GM06990 (cell line): ENCODE measurements around the gene TNC.

Experiments
- DNase-seq: peaks from one replicate; pipeline ENCODE4 v3.0.0-alpha.2; 2011; ENCODE audit not compliant: insufficient read length; ENCODE audit errors: extremely low read depth
- H3K27me3 ChIP-seq: replicated peaks from 2 replicates; pipeline ENCODE4 v1.6.0; 2011; ENCODE audit warnings: low read length; ENCODE audit not compliant: control insufficient read depth, insufficient read depth
- H3K36me3 ChIP-seq: 2 replicates; pipeline ENCODE4 v1.5.1; 2011; ENCODE audit warnings: low read length; ENCODE audit not compliant: control insufficient read depth, insufficient read depth
- H3K4me3 ChIP-seq: replicated peaks from 2 replicates; pipeline ENCODE4 v1.5.1; 2011; ENCODE audit warnings: low read depth, mild to moderate bottlenecking, control low read depth, low read length
- CTCF ChIP-seq: IDR thresholded peaks from 2 replicates; pipeline ENCODE4 v1.5.1; 2011; ENCODE audit warnings: low read length, control low read depth, mild to moderate bottlenecking, inconsistent platforms; ENCODE audit not compliant: insufficient read depth, poor library complexity, severe bottlenecking

TNC gene

GRCh38 chr9:115022760-115023434 lies 95.1 kb downstream of the TNC start:
- no peak overlapping the region for H3K4me3 ChIP-seq
- no peaks in the 10 kb centered on the region; the same call in 1 of the 2 replicates for H3K27me3 ChIP-seq
- TF ChIP-seq CTCF: no peak
- DNase-seq: no peak
- H3K36me3 ChIP-seq: no peaks in the 10 kb centered on the region

- DNase-seq: no peak
Observed at GRCh38 chr9:115018547-115019435, 99.2 kb downstream of the TNC start.

GRCh38 chr9:115016344-115016743 lies 101.6 kb downstream of the TNC start:
- no peak for TF ChIP-seq CTCF
- Histone ChIP-seq H3K4me3 (no peak overlapping the region), H3K36me3 (no peaks in the 10 kb centered on the region), H3K27me3 (peaks cover 1% of the 10 kb centered on the region)
- DNase-seq: no peak

More at GRCh38 chr9:115018547-115019435, 99.2 kb downstream of the TNC start:
- no peak for TF ChIP-seq CTCF
- H3K27me3 ChIP-seq: no peaks in the 10 kb centered on the region; the same call in 1 of the 2 replicates
- H3K4me3 ChIP-seq: no peak overlapping the region
- H3K36me3 ChIP-seq: no peaks in the 10 kb centered on the region

GRCh38 chr9:115015018-115015635 lies 102.8 kb downstream of the TNC start:
- no peak overlapping the region for H3K4me3 ChIP-seq
- no peak for DNase-seq
- no peaks in the 10 kb centered on the region for H3K36me3 ChIP-seq
- peaks cover 1% of the 10 kb centered on the region for H3K27me3 ChIP-seq
- peak; percentile 68 for TF ChIP-seq CTCF

- no peaks in the 10 kb centered on the region for H3K36me3 ChIP-seq
- no peak for DNase-seq
- TF ChIP-seq CTCF: no peak
- H3K27me3 ChIP-seq: peaks cover 1% of the 10 kb centered on the region
- no peak overlapping the region for H3K4me3 ChIP-seq
Observed at GRCh38 chr9:115014438-115014837, 103.5 kb downstream of the TNC start.
